ENCODE results near the gene RLN3. TPM values are rescaled to one million over a fixed set of nuclear protein-coding genes. Genes with fewer than 3 reads are reported as not detected.
A peak's percentile ranks its signal among the peaks of the same experiment; 100 is the strongest.

Gene RLN3
- total RNA-seq, 5 donors from 2014 or later (not counting 1 experiment from before 2014, with no cell fraction given), result not detected

DNA sequence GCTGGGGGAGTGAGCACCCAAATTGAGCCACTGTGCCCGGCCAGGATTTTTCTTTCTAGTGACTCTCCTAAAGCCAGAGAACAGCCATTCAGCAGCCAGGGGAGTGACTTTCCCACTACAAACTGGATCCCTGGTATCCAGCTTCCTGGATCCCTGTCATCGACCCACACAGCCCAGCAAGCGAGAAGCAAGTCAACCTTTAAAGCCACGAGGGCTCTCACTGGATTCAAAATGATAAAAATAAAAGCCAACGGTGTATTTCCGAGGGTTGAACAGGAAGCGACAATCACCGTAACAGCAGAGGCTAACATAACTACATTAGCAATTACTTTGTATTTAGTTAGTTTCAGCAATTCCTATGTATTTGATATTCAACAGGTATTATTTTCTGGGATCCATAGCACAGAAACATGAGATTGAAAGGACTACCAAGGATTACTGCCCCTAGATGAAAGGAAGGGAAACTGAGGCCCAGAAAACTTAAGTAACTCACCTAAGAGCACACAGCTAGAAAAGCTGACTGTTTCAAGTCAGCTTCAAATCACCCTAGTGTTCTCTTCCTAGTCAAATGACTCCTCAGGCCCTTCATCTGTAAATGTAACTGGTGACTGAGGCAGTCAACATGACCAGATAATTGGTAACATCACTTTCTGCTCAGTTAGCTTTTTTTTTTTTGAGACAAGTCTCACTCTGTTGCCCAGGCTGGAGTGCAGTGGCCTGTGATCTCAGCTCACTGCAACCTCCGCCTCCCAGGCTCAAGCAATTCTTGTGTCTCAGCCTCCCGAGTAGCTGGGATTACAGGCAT lies 24.5 kb upstream of the RLN3 start:
- H3K4me1 Mint-ChIP-seq, result peaks cover 53 to 68% (median 65%) of the 10 kb centered on the region in 3 donors
- ATAC-seq (replicated peaks in 1 of 4), result no peak
- ChIA-PET CTCF (interaction anchor here in 1 of 2 donors (0.7 to 1.4 kb wide), 4 partner anchors 17 to 54 kb away, joined by 3 to 5 read pairs (median 4); partner anchors contain the start of genes DCAF15 and IL27RA), POLR2A (interaction anchor here (0.6 to 0.7 kb wide), 5 partner anchors 28 to 378 kb away, joined by 3 to 4 read pairs (median 3); partner anchors contain the start of gene IL27RA (in 1 of the 2))
- peaks cover 0 to 4% (median 0%) of the 10 kb centered on the region in 3 donors for H3K9me3 Mint-ChIP-seq
- H3K36me3 Mint-ChIP-seq, result peaks cover 4% of the 10 kb centered on the region
- no peaks in the 10 kb centered on the region for H3K27me3 Mint-ChIP-seq
- Histone ChIP-seq H3K9me3 (no peaks in the 10 kb centered on the region), H3K4me3 (ENCODE audit: control insufficient read depth in 1 of 2, extremely low read depth in 1 of 2, low read length in 1 of 2) (no peak overlapping the region), H3K4me1 (ENCODE audit: control insufficient read depth in 1 of 2, extremely low read depth in 1 of 2, insufficient read depth in 2 of 2, low read length in 2 of 2) (peaks cover 28 to 68% of the 10 kb centered on the region in 2 experiments), H3K36me3 (ENCODE audit: control insufficient read depth in 2 of 2, extremely low read depth in 1 of 2, insufficient read depth in 1 of 2, low read length in 1 of 2) (peaks cover 0 to 7% of the 10 kb centered on the region in 2 donors), H3K27me3 (replicated peaks in 1 of 2; ENCODE audit: control insufficient read depth in 2 of 2, extremely low read depth in 1 of 2, insufficient read depth in 2 of 2, low read length in 1 of 2) (no peaks in the 10 kb centered on the region), H3K27ac (ENCODE audit: low read length) (peak overlapping the region; percentile 100)
- DNase-seq, result peak in 1 of 35 experiments; percentile 57
- WGBS (ENCODE audit: insufficient coverage), result 38% methylated on average over 4 of the region's 10 CpGs
- H3K4me3 Mint-ChIP-seq, result peak overlapping the region; percentile 21 to 74 (median 57)
- peak overlapping the region; percentile 99 for H3K27ac Mint-ChIP-seq

DNA sequence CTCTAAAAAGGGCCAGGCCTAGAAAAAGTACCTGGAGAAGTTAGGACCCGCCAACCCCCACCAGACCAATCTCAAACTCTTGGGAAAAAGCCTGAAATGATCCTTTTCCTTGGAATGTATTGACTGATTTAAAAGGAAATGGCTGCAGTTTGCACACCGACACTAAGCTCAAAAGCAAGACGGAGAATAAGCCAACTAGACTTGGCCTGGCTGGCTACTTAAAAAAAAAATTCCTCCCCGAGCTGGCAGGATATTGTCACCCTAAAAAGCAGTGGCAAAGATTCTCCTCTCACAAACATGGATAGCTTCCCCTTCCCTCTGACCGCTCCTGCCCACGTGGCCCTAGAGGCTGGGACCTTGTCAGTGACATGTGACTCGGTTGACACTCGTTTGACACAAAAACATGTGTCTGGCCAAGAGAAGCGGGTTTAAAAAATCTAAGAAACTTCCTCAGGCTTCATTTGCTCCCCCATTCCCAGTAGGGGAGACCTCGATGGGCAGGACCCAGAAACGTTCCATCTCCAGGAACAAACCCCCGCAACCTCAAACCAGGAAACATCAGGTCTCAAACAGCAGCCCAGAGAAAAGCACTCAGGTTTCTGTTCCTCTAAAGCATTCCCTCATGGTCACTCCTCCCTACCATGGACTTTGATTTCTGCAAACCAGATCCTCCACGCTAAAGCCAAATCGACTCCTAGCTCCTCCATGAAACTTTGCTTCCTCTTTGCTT lies 23.2 kb upstream of the RLN3 start:
- CTCF ChIA-PET, result interaction anchor here (0.5 to 0.6 kb wide), 2 partner anchors 17 to 23 kb away, joined by 3 to 8 read pairs; partner anchors contain the start of gene RLN3 (in 1 of the 2)
- peaks cover 50 to 68% (median 62%) of the 10 kb centered on the region in 3 donors for H3K4me1 Mint-ChIP-seq
- H3K36me3 Mint-ChIP-seq, result no peaks in the 10 kb centered on the region
- no peaks in the 10 kb centered on the region for H3K9me3 ChIP-seq
- H3K4me3 Mint-ChIP-seq, result peak overlapping the region; percentile 70 to 83 (median 75)
- no peak for ATAC-seq (replicated peaks in 1 of 4)
- WGBS (ENCODE audit: insufficient coverage), result 54% methylated on average over 8 of the region's 14 CpGs
- peak overlapping the region; percentile 100 for H3K27ac ChIP-seq (ENCODE audit: low read length)
- peak overlapping the region in 1 of 2 donors; percentile 32 for H3K4me3 ChIP-seq (ENCODE audit: control insufficient read depth in 1 of 2, extremely low read depth in 1 of 2, low read length in 1 of 2)
- H3K27me3 Mint-ChIP-seq, result no peaks in the 10 kb centered on the region
- peaks cover 28 to 65% of the 10 kb centered on the region in 2 experiments for H3K4me1 ChIP-seq (ENCODE audit: control insufficient read depth in 1 of 2, extremely low read depth in 1 of 2, insufficient read depth in 2 of 2, low read length in 2 of 2)
- no peak for DNase-seq
- no peaks in the 10 kb centered on the region for H3K9me3 Mint-ChIP-seq
- H3K27me3 ChIP-seq (replicated peaks in 1 of 2; ENCODE audit: control insufficient read depth in 2 of 2, extremely low read depth in 1 of 2, insufficient read depth in 2 of 2, low read length in 1 of 2), result no peaks in the 10 kb centered on the region
- H3K36me3 ChIP-seq (ENCODE audit: control insufficient read depth in 2 of 2, extremely low read depth in 1 of 2, insufficient read depth in 1 of 2, low read length in 1 of 2), result no peaks in the 10 kb centered on the region
- H3K27ac Mint-ChIP-seq, result peak overlapping the region; percentile 89 to 95
- POLR2A ChIA-PET, result interaction anchor here (0.6 to 1.1 kb wide), 3 partner anchors 52 to 133 kb away, joined by 3 to 5 read pairs (median 4); partner anchors contain the start of gene DCAF15 (in 1 of the 2)

DNA sequence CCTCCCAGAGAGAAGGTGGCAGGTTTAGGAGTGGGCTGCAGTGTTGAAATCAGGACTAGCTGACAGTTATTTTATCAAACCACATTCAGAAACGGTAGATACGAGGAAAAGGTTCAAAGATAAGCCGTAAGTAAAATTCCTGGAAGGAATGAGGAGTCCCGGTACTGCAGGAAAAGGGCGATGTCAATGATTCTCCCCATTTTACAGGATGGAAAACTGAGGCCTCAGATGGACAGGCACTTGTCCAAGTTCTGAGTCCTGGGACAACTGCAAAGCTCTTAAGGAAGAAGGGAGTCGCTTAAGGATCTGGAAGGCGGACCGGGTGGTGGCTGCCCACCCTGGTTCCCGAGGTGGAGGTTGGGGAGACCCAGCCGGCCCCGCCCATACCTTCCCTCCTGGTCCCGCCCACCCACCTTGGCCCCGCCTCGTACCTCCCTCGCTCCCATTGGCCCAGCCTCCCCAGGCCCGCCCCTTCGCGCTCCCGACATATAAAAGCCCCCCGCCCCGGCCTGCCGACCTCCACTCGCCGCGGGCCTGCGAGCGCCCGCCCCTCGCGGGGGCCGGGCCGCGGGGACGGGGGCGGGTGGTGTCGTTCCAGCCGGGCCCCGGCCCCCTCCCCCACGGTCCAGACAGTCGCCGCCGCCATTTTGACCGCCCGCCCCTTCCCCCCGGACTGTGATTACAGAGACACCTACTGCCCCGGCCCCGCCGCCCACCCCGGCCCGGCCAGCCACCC lies 22.4 kb upstream of the RLN3 start:
- ChIA-PET POLR2A (interaction anchor here (0.6 to 3.0 kb wide), 8 partner anchors 13 to 165 kb away, joined by 3 to 14 read pairs (median 4); partner anchors contain the start of genes DCAF15 (in 2 of the 2), ASF1B (in 1 of the 2) and IL27RA (in 1 of the 2)), CTCF (interaction anchor here in 1 of 2 donors (0.6 kb wide), 1 partner anchor 18 kb away, joined by 8 read pairs; no protein-coding TSS in a partner anchor)
- 4% methylated on average over 35 of the region's 50 CpGs for WGBS (ENCODE audit: insufficient coverage)
- no peaks in the 10 kb centered on the region for H3K9me3 ChIP-seq
- Mint-ChIP-seq H3K27me3 (no peaks in the 10 kb centered on the region), H3K27ac (peak overlapping the region; percentile 89 to 95), H3K9me3 (no peaks in the 10 kb centered on the region), H3K4me3 (peak overlapping the region; percentile 82 to 92 (median 83)), H3K4me1 (peaks cover 46 to 62% (median 55%) of the 10 kb centered on the region in 3 donors), H3K36me3 (no peaks in the 10 kb centered on the region)
- no peaks in the 10 kb centered on the region for H3K36me3 ChIP-seq (ENCODE audit: control insufficient read depth in 2 of 2, extremely low read depth in 1 of 2, insufficient read depth in 1 of 2, low read length in 1 of 2)
- peaks cover 23 to 58% of the 10 kb centered on the region in 2 experiments for H3K4me1 ChIP-seq (ENCODE audit: control insufficient read depth in 1 of 2, extremely low read depth in 1 of 2, insufficient read depth in 2 of 2, low read length in 2 of 2)
- peak overlapping the region in 1 of 2 donors; percentile 86 for H3K4me3 ChIP-seq (ENCODE audit: control insufficient read depth in 1 of 2, extremely low read depth in 1 of 2, low read length in 1 of 2)
- ATAC-seq (replicated peaks in 1 of 4) (peak; percentile 47 to 57 (median 55)), DNase-seq (peak; percentile 74 to 96 (median 88))
- peak overlapping the region; percentile 100 for H3K27ac ChIP-seq (ENCODE audit: low read length)
- H3K27me3 ChIP-seq (replicated peaks in 1 of 2; ENCODE audit: control insufficient read depth in 2 of 2, extremely low read depth in 1 of 2, insufficient read depth in 2 of 2, low read length in 1 of 2), result no peaks in the 10 kb centered on the region

DNA sequence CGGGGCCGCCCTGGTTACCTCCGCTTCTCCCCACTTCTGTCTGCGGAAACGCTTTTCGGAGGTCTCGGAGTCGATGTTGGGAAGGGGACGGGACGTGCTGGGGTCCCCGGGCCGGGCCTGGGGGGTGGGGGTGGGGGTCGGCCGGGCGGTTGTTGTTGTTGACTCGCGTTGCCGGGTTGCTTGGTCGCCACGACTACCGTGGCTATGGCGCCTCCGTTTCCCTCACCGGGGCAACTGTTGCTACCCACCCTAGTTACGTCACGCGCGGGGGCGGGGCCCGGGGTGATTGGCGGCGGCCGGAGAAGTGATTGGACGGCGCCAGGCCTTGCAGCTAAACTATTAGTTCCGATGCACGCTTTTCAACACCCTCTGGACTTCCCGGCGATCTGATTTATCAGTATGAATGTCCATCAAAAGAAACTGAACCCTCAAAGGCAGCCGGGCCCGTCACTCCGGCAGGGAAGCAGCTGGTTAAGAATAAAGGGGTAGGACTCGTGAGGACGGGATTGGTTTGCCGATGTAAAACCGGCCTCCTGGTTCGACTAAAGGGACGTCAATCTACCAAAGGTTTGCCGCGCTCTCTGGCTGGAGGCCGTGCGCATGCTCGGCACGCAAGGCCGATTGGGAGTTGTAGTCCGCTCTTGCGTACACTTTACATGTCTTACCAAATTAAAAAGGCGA lies 21.7 kb upstream of the RLN3 start, which contains the start of gene RFX1:
RFX1 (minus strand) TSS at position 236 of the 681 bp plus-strand sequence. CDS start 12,477 bp downstream, outside the sequence.
- CTCF ChIA-PET, result no interaction called here
- Histone ChIP-seq H3K27ac (ENCODE audit: low read length) (peak within 1 kb of the TSS; percentile 100), H3K27me3 (replicated peaks in 1 of 2; ENCODE audit: control insufficient read depth in 2 of 2, extremely low read depth in 1 of 2, insufficient read depth in 2 of 2, low read length in 1 of 2) (no peaks in the 10 kb centered on the region), H3K9me3 (no peaks in the 10 kb centered on the region), H3K4me3 (ENCODE audit: control insufficient read depth in 1 of 2, extremely low read depth in 1 of 2, low read length in 1 of 2) (peak within 1 kb of the TSS; percentile 86 to 88), H3K4me1 (ENCODE audit: control insufficient read depth in 1 of 2, extremely low read depth in 1 of 2, insufficient read depth in 2 of 2, low read length in 2 of 2) (peaks cover 16 to 50% of the 10 kb centered on the region in 2 experiments), H3K36me3 (ENCODE audit: control insufficient read depth in 2 of 2, extremely low read depth in 1 of 2, insufficient read depth in 1 of 2, low read length in 1 of 2) (no peaks in the 10 kb centered on the region)
- Mint-ChIP-seq H3K27me3 (no peaks in the 10 kb centered on the region), H3K4me1 (peaks cover 38 to 55% (median 48%) of the 10 kb centered on the region in 3 donors), H3K9me3 (no peaks in the 10 kb centered on the region), H3K4me3 (peak within 1 kb of the TSS; percentile 82 to 92 (median 91)), H3K36me3 (no peaks in the 10 kb centered on the region), H3K27ac (peak within 1 kb of the TSS; percentile 97 to 98)
- DNase-seq (peak; percentile 99 to 100 (median 100)), ATAC-seq (replicated peaks in 1 of 4) (peak; percentile 77 to 82 (median 80))
- POLR2A ChIA-PET, result interaction anchor here in 1 of 2 donors (0.6 to 3.0 kb wide), 9 partner anchors 13 to 166 kb away, joined by 3 to 14 read pairs (median 4); partner anchors contain the start of genes ASF1B, DCAF15 and IL27RA
- under 1% methylated on average over 48 of the region's 58 CpGs for WGBS (ENCODE audit: insufficient coverage)

DNA sequence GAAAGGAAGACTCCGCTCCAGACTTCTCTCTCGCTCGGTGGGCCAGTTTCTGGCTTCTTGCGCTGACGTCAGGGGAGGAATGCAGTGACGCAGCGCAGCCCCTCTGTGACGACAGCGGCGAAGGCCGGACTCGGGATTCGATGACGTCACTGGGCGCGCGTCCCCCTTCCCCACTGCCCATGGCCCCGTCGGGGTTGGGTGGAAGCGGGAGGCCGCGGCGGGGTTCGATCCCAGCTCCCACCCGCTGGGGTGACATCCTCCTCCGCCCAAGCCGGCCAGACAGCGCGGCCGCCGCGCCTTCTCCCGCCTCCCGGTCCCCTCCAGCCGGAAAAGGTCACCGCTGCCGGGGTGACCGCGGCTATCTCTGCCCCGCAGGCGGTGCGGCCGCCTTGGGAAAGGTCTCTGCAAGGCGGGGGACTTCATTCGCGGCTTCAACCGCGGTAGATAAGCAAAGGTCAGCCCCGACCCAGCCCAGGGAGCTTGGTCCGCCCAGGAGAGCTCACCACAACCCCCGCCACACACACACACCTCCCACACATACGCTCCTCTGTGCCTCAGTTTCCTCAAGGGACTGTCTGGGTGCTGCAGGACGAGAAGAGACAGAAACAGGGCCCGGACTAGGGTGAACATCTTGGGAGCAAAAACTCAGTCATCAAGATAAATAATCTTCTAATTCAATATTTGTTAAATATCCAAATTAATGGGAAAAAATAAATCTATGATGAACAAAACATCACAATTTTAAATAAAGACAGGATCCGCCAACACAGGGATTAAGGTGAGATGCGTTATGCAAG lies 21.0 kb upstream of the RLN3 start:
- ChIA-PET CTCF (no interaction called here), POLR2A (interaction anchor here in 1 of 2 donors (0.6 to 3.0 kb wide), 8 partner anchors 12 to 167 kb away, joined by 3 to 14 read pairs (median 4); partner anchors contain the start of genes ASF1B, DCAF15 and IL27RA)
- Mint-ChIP-seq H3K27me3 (no peaks in the 10 kb centered on the region), H3K36me3 (no peaks in the 10 kb centered on the region), H3K4me1 (peaks cover 32 to 47% (median 41%) of the 10 kb centered on the region in 3 donors), H3K9me3 (no peaks in the 10 kb centered on the region), H3K27ac (peak overlapping the region; percentile 97 to 98), H3K4me3 (peak overlapping the region; percentile 82 to 92 (median 91))
- Histone ChIP-seq H3K4me3 (ENCODE audit: control insufficient read depth in 1 of 2, extremely low read depth in 1 of 2, low read length in 1 of 2) (peak overlapping the region; percentile 86 to 88), H3K27ac (ENCODE audit: low read length) (peak overlapping the region; percentile 100), H3K9me3 (no peaks in the 10 kb centered on the region), H3K27me3 (replicated peaks in 1 of 2; ENCODE audit: control insufficient read depth in 2 of 2, extremely low read depth in 1 of 2, insufficient read depth in 2 of 2, low read length in 1 of 2) (no peaks in the 10 kb centered on the region), H3K36me3 (ENCODE audit: control insufficient read depth in 2 of 2, extremely low read depth in 1 of 2, insufficient read depth in 1 of 2, low read length in 1 of 2) (no peaks in the 10 kb centered on the region), H3K4me1 (ENCODE audit: control insufficient read depth in 1 of 2, extremely low read depth in 1 of 2, insufficient read depth in 2 of 2, low read length in 2 of 2) (peaks cover 16 to 43% of the 10 kb centered on the region in 2 experiments)
- ATAC-seq (replicated peaks in 1 of 4), result peak in 3 of 4 experiments; percentile 0 to 4 (median 4)
- WGBS (ENCODE audit: insufficient coverage), result under 1% methylated on average over 47 of the region's 56 CpGs
- peak in 4 of 35 experiments; percentile 18 to 94 (median 56) for DNase-seq
